ENCODE data around the gene TBC1D4. TPM values are rescaled to one million over a fixed set of nuclear protein-coding genes. Genes with fewer than 3 reads are reported as not detected.

The TBC1D4 gene
- total and polyA plus RNA-seq, 10 of the 15 experiments (the other 5 are each of a cell fraction or from before 2014, with no cell fraction given) = 11.0 to 38.6 (median 25.5) TPM

DNA sequence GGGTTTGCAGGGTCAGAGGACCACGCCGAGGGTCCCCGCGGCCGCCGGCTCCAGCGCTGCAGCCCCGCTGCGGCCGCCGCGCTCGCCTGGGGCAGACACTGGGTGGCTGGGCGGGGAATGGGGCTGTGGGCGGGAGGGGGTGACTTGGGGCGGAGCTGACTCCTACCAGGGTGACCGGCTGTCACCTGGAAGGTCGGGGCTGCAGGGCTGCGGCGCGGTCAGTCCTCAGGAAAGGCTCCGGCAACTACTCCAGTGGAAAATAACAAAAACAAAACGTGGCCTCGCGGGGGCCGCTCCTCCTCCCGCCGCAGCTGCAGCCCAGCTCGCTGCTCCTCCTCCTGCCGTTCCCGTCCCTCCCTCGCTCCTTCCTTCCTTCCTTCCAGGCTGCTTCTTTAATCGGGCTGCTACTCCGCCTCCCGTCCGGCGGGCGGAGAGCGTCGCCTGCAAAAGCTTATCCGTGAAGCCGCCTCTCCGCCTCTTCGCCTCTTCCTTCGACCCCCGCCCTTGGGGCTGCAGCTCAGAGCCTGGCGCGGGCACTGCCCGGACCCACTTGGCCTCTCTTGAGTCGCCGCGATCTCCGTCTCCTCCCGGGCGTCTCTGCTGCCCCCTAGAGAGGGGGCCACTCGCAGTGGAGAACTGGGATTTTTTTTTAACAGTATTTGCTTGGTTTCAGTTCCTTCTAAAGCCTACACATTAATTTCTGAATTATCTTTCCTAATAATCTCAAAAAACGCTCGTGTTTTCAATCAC, at the start of gene TBC1D4 (continued):
- 0 out of 2 replicates have a peak, but pooled peaks have one; percentile 22 for TF ChIP-seq HCFC1 (IDR thresholded peaks at IDR 0.05; ENCODE audit: low read length)
- peak; percentile 82 for TF ChIP-seq RAD21 (IDR thresholded peaks at IDR 0.05; ENCODE audit: insufficient read depth, low read depth, low read length)
- TF ChIP-seq ASH2L (IDR thresholded peaks at IDR 0.05; ENCODE audit: borderline replicate concordance, low read depth) = no peak; the same call in 1 of the 2 replicates
- TF ChIP-seq, protein P1, sequence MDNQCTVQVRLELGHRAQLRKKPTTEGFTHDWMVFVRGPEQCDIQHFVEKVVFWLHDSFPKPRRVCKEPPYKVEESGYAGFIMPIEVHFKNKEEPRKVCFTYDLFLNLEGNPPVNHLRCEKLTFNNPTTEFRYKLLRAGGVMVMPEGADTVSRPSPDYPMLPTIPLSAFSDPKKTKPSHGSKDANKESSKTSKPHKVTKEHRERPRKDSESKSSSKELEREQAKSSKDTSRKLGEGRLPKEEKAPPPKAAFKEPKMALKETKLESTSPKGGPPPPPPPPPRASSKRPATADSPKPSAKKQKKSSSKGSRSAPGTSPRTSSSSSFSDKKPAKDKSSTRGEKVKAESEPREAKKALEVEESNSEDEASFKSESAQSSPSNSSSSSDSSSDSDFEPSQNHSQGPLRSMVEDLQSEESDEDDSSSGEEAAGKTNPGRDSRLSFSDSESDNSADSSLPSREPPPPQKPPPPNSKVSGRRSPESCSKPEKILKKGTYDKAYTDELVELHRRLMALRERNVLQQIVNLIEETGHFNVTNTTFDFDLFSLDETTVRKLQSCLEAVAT (IDR thresholded peaks at IDR 0.05) = peak; percentile 62; the same call in 1 of the 2 replicates
- TF ChIP-seq, protein P2, sequence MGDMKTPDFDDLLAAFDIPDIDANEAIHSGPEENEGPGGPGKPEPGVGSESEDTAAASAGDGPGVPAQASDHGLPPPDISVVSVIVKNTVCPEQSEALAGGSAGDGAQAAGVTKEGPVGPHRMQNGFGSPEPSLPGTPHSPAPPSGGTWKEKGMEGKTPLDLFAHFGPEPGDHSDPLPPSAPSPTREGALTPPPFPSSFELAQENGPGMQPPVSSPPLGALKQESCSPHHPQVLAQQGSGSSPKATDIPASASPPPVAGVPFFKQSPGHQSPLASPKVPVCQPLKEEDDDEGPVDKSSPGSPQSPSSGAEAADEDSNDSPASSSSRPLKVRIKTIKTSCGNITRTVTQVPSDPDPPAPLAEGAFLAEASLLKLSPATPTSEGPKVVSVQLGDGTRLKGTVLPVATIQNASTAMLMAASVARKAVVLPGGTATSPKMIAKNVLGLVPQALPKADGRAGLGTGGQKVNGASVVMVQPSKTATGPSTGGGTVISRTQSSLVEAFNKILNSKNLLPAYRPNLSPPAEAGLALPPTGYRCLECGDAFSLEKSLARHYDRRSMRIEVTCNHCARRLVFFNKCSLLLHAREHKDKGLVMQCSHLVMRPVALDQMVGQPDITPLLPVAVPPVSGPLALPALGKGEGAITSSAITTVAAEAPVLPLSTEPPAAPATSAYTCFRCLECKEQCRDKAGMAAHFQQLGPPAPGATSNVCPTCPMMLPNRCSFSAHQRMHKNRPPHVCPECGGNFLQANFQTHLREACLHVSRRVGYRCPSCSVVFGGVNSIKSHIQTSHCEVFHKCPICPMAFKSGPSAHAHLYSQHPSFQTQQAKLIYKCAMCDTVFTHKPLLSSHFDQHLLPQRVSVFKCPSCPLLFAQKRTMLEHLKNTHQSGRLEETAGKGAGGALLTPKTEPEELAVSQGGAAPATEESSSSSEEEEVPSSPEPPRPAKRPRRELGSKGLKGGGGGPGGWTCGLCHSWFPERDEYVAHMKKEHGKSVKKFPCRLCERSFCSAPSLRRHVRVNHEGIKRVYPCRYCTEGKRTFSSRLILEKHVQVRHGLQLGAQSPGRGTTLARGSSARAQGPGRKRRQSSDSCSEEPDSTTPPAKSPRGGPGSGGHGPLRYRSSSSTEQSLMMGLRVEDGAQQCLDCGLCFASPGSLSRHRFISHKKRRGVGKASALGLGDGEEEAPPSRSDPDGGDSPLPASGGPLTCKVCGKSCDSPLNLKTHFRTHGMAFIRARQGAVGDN (IDR thresholded peaks at IDR 0.05) = no peak
- peak; percentile 93 for TF ChIP-seq IKZF1 (conservative IDR thresholded peaks at IDR 0.05)
- peak; percentile 85 for TF ChIP-seq EED (IDR thresholded peaks at IDR 0.05; ENCODE audit: low read depth)
- TF ChIP-seq USF1 (IDR thresholded peaks at IDR 0.05; ENCODE audit: borderline replicate concordance, extremely low read length, insufficient read depth, low read depth, low read length) = no peak
- TF ChIP-seq, protein P3, sequence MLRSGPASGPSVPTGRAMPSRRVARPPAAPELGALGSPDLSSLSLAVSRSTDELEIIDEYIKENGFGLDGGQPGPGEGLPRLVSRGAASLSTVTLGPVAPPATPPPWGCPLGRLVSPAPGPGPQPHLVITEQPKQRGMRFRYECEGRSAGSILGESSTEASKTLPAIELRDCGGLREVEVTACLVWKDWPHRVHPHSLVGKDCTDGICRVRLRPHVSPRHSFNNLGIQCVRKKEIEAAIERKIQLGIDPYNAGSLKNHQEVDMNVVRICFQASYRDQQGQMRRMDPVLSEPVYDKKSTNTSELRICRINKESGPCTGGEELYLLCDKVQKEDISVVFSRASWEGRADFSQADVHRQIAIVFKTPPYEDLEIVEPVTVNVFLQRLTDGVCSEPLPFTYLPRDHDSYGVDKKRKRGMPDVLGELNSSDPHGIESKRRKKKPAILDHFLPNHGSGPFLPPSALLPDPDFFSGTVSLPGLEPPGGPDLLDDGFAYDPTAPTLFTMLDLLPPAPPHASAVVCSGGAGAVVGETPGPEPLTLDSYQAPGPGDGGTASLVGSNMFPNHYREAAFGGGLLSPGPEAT (IDR thresholded peaks at IDR 0.05; ENCODE audit: low read depth) = peak; percentile 90
- no peak for TF ChIP-seq SUPT20H (IDR thresholded peaks at IDR 0.05; ENCODE audit: borderline replicate concordance, control insufficient read depth, low read depth, low read length)
- TF ChIP-seq NBN (IDR thresholded peaks at IDR 0.05) = peak; percentile 95; the same call in 1 of the 2 replicates
- TF ChIP-seq HDAC2 (IDR thresholded peaks at IDR 0.05) = no peak
- TF ChIP-seq, protein P4, sequence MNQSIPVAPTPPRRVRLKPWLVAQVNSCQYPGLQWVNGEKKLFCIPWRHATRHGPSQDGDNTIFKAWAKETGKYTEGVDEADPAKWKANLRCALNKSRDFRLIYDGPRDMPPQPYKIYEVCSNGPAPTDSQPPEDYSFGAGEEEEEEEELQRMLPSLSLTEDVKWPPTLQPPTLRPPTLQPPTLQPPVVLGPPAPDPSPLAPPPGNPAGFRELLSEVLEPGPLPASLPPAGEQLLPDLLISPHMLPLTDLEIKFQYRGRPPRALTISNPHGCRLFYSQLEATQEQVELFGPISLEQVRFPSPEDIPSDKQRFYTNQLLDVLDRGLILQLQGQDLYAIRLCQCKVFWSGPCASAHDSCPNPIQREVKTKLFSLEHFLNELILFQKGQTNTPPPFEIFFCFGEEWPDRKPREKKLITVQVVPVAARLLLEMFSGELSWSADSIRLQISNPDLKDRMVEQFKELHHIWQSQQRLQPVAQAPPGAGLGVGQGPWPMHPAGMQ (IDR thresholded peaks at IDR 0.05; ENCODE audit: borderline replicate concordance) = no peak
- TF ChIP-seq SUZ12 (IDR thresholded peaks at IDR 0.05; ENCODE audit: unreplicated experiment) = no peak
- TF ChIP-seq TAF1 (IDR thresholded peaks at IDR 0.05; ENCODE audit: borderline replicate concordance, low read depth, low read length) = peak; percentile 23; the same call in 1 of the 2 replicates
- TF ChIP-seq USF2 (IDR thresholded peaks at IDR 0.05; ENCODE audit: borderline replicate concordance, low read depth, low read length) = no peak

Measured in GM12878 (cell line).